Prostate gland (tissue), 2 donors: Measurements from ENCODE around the gene WDR82. TPM values are rescaled to one million over a fixed set of nuclear protein-coding genes. Genes with fewer than 3 reads are reported as not detected.

Source experiments
- DNase-seq: peaks from one replicate; pipeline ENCODE4 v3.0.0-alpha.2; 2019; ENCODE audit warnings: low spot score
- H3K27ac ChIP-seq, 2 donors: fragments of 200-600 bp; sonication (generic); 2 replicates each; pipeline ENCODE4 v1.5.1; 2017 to 2019
- H3K27me3 ChIP-seq: fragments of 200-600 bp; sonication (generic); replicated peaks from 2 replicates; pipeline ENCODE4 v1.5.1; 2019; ENCODE audit not compliant: insufficient read depth
- H3K36me3 ChIP-seq, 2 donors: fragments of 200-600 bp; sonication (generic); 1 replicate in 1 of 2; 2 replicates in 1 of 2; pipeline versions ENCODE4 v1.5.1 to v1.8.1; 2017 to 2019
- H3K4me1 ChIP-seq: fragments of 200-600 bp; sonication (generic); replicated peaks from 2 replicates; pipeline ENCODE4 v1.5.1; 2019
- H3K4me3 ChIP-seq, 2 donors: fragments of 200-600 bp; sonication (generic); 2 replicates each; pipeline ENCODE4 v1.5.1; 2017 to 2019
- H3K9me3 ChIP-seq: fragments of 200-600 bp; sonication (generic); 2 replicates; pipeline ENCODE4 v1.5.1; 2017
- POLR2A ChIP-seq: fragments of 450-650 bp; IDR thresholded peaks from one replicate; pipeline ENCODE4 v1.6.1; 2016; ENCODE audit warnings: antibody characterized with exemption, mild to moderate bottlenecking
- POLR2AphosphoS5 ChIP-seq: sonication (generic); formaldehyde crosslinking; IDR thresholded peaks from one replicate; pipeline ENCODE4 v1.6.1; 2017; ENCODE audit warnings: antibody characterized with exemption
- WGBS: methylation state at CpG from one replicate; pipeline ENCODE4 v1.1.5; 2018; 5-methylcytosine and 5-hydroxymethylcytosine counted together
- intact Hi-C: fragments of 100-400 bp; cut with DNase I; formaldehyde crosslinking; loops from one replicate; pipeline ENCODE4 v1.14.2; 2022
- total RNA-seq, 2 donors: library from RNA; depleted of rRNA; stranded (reverse); fragments of >200 nt; gene quantifications; one replicate each; pipeline ENCODE4 v1.1.0, GENCODE V29; 2016
- TF ChIP-seq, protein P1 (sequence below), 4 experiments: fragments of 200-600 bp in 2 of 4; fragments of 450-650 bp in 2 of 4; sonication (generic) in 2 of 4; IDR thresholded peaks; 1 replicate in 3 of 4; 2 replicates in 1 of 4; pipeline ENCODE4 v1.5.1; 2016 to 2019; ENCODE audit warnings: antibody characterized with exemption in 4 of 4, mild to moderate bottlenecking in 2 of 4, moderate library complexity in 2 of 4

WDR82 gene
- total RNA-seq, 2 donors from 2014 or later = 52.4 to 86.9 TPM

DNA sequence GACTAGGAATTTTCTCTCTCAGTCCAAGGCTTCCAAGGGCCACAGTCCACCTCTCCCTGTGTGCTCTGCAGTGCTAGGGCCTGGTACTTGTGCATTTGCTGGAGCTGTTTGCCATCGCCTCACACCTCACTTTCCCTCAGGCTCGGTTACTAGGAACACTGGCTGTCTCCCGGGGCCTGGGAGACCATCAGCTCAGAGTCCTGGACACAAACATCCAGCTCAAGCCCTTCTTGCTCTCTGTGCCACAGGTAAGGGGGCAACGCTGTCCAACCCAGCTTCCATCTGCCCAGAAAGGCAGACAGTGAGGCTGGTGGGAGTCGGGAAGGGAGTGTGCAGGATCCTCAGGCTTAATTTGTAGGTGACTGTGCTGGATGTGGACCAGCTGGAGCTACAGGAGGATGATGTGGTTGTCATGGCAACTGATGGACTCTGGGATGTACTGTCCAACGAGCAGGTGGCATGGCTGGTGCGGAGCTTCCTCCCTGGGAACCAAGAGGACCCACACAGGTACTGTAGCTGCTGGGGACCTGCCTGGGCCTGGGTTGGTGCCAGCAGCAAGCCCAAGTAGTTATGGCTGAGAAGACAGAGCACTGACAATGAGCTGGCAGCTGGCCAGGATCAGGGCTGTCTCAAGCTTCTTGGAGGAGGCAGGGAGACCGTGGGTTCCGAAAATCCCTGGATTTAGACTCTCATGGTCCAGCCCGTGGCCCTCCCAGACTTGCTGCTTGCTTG, 29.5 kb downstream of the WDR82 start:
- H3K9me3 ChIP-seq = no peaks in the 10 kb centered on the region
- no peaks in the 10 kb centered on the region for H3K36me3 ChIP-seq
- WGBS = 60% methylated on average over 10 of the region's 10 CpGs
- no peak for DNase-seq
- TF ChIP-seq, protein P1, sequence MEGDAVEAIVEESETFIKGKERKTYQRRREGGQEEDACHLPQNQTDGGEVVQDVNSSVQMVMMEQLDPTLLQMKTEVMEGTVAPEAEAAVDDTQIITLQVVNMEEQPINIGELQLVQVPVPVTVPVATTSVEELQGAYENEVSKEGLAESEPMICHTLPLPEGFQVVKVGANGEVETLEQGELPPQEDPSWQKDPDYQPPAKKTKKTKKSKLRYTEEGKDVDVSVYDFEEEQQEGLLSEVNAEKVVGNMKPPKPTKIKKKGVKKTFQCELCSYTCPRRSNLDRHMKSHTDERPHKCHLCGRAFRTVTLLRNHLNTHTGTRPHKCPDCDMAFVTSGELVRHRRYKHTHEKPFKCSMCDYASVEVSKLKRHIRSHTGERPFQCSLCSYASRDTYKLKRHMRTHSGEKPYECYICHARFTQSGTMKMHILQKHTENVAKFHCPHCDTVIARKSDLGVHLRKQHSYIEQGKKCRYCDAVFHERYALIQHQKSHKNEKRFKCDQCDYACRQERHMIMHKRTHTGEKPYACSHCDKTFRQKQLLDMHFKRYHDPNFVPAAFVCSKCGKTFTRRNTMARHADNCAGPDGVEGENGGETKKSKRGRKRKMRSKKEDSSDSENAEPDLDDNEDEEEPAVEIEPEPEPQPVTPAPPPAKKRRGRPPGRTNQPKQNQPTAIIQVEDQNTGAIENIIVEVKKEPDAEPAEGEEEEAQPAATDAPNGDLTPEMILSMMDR (IDR thresholded peaks at IDR 0.05) = no peak
- no peak for TF ChIP-seq POLR2A
- no peak for TF ChIP-seq POLR2AphosphoS5
- H3K27me3 ChIP-seq = no peaks in the 10 kb centered on the region
- H3K4me3 ChIP-seq = no peak overlapping the region
- H3K4me1 ChIP-seq = no peaks in the 10 kb centered on the region
- no peak overlapping the region for H3K27ac ChIP-seq
- intact Hi-C loops = no loop called here

DNA sequence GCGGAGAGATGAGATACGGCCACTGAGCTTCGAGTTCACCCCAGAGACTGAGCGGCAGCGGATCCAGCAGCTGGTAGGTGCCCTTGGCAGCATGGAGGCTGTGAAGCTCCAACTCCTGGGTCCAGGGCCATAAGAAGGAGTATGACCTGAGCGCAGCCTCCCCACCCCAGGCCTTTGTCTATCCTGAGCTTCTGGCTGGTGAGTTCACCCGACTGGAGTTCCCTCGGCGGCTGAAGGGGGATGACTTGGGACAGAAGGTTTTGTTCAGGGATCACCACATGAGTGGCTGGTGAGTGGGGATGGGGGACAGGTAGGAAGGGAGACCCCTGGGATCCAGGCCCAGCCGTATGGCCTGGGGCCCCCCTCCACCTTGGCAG, 30.3 kb downstream of the WDR82 start:
- Histone ChIP-seq H3K36me3 (no peaks in the 10 kb centered on the region), H3K4me1 (no peaks in the 10 kb centered on the region), H3K27me3 (no peaks in the 10 kb centered on the region), H3K4me3 (no peak overlapping the region), H3K27ac (no peak overlapping the region), H3K9me3 (no peaks in the 10 kb centered on the region)
- no peak for TF ChIP-seq POLR2AphosphoS5
- TF ChIP-seq POLR2A = no peak
- TF ChIP-seq, protein P1 (IDR thresholded peaks at IDR 0.05) = no peak
- 93% methylated on average over 10 of the region's 10 CpGs for WGBS
- DNase-seq = no peak
- intact Hi-C loops = no loop called here

DNA sequence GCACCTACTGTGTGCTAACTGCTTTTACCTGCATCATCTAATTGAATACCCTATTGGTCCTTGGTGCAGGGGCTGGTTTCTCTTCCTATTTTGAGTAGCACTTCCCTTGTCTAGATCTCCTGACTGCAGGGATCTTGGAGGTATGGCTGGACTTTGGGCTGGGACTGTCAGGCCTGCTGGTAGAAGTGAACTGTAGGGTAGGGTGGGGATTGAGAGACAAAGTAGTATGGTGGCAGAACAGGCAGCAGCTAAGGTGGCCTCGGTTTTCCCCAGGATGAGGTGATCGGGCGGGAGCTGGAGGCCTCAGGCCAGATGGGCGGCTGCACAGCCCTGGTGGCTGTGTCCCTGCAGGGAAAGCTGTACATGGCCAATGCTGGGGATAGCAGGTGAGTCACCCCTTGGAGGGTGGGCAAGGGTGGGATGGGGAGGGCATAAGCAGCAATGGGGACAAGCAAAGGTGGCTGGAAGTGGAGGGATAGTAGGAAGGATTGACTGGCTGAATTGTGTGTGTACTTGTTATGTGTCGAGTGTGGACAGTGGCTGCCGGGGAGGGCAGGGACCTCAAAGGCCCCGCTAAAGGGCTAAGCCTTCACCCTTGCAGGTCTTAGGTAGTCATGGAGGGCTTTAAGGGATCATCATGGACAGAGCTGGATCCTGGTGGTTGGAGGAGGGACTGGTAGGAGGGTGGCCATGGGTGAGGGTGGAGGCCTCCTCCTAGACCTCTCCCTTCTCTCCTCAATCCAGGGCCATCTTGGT, 30.9 kb downstream of the WDR82 start:
- no peak overlapping the region for H3K4me3 ChIP-seq
- H3K36me3 ChIP-seq = no peaks in the 10 kb centered on the region
- 96% methylated on average over 7 of the region's 7 CpGs for WGBS

DNA sequence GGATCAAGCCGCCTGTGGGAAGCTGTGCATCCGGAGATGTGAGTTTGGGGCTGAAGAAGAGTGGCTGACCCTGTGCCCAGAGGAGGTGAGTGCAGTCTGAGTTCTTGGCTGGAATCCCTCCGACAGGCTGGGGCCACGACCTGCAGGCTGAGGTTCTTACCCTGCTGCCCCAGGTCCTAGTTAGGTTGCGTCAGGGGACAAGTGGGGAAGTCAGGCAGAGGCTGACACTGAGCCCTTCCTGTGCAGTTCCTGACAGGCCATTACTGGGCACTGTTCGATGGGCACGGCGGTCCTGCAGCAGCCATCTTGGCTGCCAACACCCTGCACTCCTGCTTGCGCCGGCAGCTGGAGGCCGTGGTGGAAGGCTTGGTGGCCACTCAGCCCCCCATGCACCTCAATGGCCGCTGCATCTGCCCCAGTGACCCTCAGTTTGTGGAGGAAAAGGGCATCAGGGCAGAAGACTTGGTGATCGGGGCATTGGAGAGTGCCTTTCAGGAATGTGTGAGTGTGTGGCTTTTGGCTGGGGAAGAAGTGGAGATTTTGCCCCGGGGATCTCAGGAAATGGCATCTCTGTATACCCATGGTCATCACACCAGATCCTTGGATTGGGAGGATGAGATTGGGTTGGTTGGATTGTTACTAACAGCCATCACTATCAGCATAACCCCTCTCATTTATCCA, 31.6 kb downstream of the WDR82 start:
- Histone ChIP-seq H3K27ac (peak overlapping the region; percentile 30 to 74), H3K27me3 (no peaks in the 10 kb centered on the region), H3K4me1 (no peaks in the 10 kb centered on the region), H3K4me3 (no peak overlapping the region), H3K36me3 (no peaks in the 10 kb centered on the region), H3K9me3 (no peaks in the 10 kb centered on the region)
- TF ChIP-seq, protein P1 (IDR thresholded peaks at IDR 0.05) = no peak
- TF ChIP-seq POLR2AphosphoS5 = no peak
- no peak for DNase-seq
- 78% methylated on average over 14 of the region's 14 CpGs for WGBS
- intact Hi-C loops = no loop called here

More for the DNA sequence above, 30.9 kb downstream of the WDR82 start:
- intact Hi-C loops = no loop called here
- Histone ChIP-seq H3K27ac (no peak overlapping the region), H3K9me3 (no peaks in the 10 kb centered on the region), H3K4me1 (no peaks in the 10 kb centered on the region), H3K27me3 (no peaks in the 10 kb centered on the region)
- DNase-seq = no peak
- TF ChIP-seq, protein P1 (IDR thresholded peaks at IDR 0.05) = no peak
- TF ChIP-seq POLR2A (no peak), POLR2AphosphoS5 (no peak)
